ENCODE data around the gene NMRK2. TPM values are rescaled to one million over a fixed set of nuclear protein-coding genes. Genes with fewer than 3 reads are reported as not detected.

NMRK2 gene
- total RNA-seq, 1 donor from 2014 or later = not detected

DNA sequence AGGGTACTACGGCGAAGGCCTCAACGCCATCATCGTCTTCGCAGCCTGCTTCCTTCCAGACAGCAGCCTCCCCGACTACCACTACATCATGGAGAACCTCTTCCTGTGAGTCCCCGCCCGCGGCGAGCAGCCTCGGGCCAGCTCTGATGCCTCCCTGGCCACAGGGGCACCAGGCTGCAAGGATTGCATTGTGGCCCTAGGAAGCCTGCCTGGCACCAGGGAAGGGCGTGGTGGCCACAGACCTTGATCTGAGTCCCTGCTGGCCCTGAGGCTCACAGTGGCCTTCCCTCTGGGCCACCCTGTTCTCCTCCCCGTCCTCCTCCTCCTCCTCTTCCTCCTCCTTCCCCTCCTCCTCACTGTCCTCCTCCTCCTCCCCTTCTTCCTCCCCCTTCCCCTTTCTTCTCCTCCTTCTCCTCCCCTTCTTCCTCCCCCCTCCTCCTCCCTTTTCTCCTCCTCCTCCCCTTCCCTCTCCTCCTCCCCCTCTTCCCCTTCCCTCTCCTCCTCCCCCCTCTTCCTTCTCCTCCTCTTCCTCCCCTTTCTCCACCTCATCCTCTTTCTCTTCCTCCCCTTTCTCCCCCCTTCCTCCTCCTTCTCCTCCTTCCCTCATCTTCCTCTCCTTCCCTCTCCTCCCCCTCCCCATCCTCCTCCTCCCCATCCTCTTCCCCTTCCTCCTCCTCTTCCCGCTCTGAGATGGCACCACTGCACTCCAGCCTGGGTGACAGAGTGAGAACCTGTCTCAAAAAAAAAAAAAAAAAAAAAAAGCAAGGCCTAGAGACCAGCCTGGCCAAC lies 24.4 kb upstream of the NMRK2 start:
- H3K4me3 ChIP-seq = no peak overlapping the region
- TF ChIP-seq, protein P1, sequence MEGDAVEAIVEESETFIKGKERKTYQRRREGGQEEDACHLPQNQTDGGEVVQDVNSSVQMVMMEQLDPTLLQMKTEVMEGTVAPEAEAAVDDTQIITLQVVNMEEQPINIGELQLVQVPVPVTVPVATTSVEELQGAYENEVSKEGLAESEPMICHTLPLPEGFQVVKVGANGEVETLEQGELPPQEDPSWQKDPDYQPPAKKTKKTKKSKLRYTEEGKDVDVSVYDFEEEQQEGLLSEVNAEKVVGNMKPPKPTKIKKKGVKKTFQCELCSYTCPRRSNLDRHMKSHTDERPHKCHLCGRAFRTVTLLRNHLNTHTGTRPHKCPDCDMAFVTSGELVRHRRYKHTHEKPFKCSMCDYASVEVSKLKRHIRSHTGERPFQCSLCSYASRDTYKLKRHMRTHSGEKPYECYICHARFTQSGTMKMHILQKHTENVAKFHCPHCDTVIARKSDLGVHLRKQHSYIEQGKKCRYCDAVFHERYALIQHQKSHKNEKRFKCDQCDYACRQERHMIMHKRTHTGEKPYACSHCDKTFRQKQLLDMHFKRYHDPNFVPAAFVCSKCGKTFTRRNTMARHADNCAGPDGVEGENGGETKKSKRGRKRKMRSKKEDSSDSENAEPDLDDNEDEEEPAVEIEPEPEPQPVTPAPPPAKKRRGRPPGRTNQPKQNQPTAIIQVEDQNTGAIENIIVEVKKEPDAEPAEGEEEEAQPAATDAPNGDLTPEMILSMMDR (IDR thresholded peaks at IDR 0.05) = no peak
- no peak overlapping the region for H3K27ac ChIP-seq
- intact Hi-C loops (cut with DNase I) = no loop called here
- H3K4me1 ChIP-seq = no peaks in the 10 kb centered on the region
- H3K36me3 ChIP-seq = no peaks in the 10 kb centered on the region
- peaks cover 0 to 8% of the 10 kb centered on the region in 2 donors for H3K9me3 ChIP-seq
- DNase-seq (ENCODE audit: low spot score in 2 of 2) = no peak
- H3K27me3 ChIP-seq = no peaks in the 10 kb centered on the region

DNA sequence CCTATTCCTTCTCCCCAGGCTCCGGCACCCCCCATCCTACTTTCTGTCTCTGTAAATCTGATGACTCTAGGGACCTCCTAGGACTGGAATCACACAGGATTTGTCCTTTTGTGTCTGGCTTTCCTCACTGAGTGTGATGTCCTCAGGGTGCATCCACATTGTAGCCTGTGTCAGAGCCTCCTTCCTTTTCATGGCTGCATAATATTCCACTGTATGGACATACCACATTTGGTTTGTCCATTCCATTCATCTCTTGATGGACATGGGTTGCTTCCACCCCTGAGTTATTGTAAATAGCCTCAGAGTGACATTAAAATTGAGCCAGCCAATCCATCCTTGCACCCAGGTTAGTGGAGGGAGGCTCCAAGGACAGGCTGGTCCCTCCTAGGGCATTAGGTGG lies 22.8 kb upstream of the NMRK2 start:
- Histone ChIP-seq H3K4me1 (no peaks in the 10 kb centered on the region), H3K4me3 (no peak overlapping the region), H3K9me3 (peaks cover 0 to 8% of the 10 kb centered on the region in 2 donors), H3K27ac (no peak overlapping the region), H3K27me3 (no peaks in the 10 kb centered on the region), H3K36me3 (no peaks in the 10 kb centered on the region)
- TF ChIP-seq, protein P1 (IDR thresholded peaks at IDR 0.05) = no peak
- intact Hi-C loops (cut with DNase I) = no loop called here
- no peak for DNase-seq (ENCODE audit: low spot score in 2 of 2)

DNA sequence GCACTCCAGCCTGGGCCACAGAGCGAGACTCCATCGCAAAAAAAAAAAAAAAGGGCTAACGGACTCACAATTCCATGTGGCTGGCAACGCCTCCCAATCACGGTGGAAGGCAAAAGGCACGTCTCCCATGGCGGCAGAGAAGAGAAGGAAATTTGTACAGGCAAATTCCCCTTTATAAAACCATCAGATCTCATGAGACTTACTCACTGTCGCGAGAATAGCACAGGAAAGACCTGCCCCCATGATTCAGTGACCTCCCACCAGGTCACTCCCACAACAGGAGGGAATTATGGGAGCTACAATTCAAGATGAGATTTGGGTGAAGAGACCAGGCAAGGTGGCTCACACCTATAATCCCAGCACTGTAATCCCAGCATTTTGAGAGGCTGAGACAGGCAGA lies 18.7 kb upstream of the NMRK2 start:
- intact Hi-C loops (cut with DNase I) = no loop called here
- TF ChIP-seq, protein P1 (IDR thresholded peaks at IDR 0.05) = no peak
- Histone ChIP-seq H3K4me3 (no peak overlapping the region), H3K27me3 (no peaks in the 10 kb centered on the region), H3K36me3 (no peaks in the 10 kb centered on the region), H3K9me3 (peaks cover 0 to 8% of the 10 kb centered on the region in 2 donors), H3K27ac (no peak overlapping the region), H3K4me1 (no peaks in the 10 kb centered on the region)
- DNase-seq (ENCODE audit: low spot score in 2 of 2) = no peak

DNA sequence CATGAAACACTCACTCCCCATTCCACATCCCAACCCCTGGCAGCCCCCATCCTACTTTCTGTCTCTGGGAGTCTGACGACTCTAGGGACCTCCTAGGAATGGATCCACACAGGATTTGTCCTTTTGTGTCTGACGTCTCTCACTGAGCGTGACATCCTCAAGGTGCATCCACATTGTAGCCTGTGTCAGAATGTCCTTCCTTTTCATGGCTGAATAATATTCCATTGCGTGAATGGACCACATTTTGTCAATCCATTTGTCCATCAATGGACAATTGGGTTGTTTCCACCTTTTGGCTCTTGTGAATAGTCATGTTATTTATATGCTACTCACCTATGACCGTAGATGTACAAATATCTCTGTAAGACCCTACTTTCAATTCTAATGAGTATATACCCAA lies 16.8 kb upstream of the NMRK2 start:
- DNase-seq (ENCODE audit: low spot score in 2 of 2) = no peak
- Histone ChIP-seq H3K4me1 (no peaks in the 10 kb centered on the region), H3K27ac (no peak overlapping the region), H3K27me3 (no peaks in the 10 kb centered on the region), H3K4me3 (no peak overlapping the region), H3K9me3 (peaks cover 0 to 3% of the 10 kb centered on the region in 2 donors), H3K36me3 (no peaks in the 10 kb centered on the region)
- intact Hi-C loops (cut with DNase I) = no loop called here
- TF ChIP-seq, protein P1 (IDR thresholded peaks at IDR 0.05) = no peak

DNA sequence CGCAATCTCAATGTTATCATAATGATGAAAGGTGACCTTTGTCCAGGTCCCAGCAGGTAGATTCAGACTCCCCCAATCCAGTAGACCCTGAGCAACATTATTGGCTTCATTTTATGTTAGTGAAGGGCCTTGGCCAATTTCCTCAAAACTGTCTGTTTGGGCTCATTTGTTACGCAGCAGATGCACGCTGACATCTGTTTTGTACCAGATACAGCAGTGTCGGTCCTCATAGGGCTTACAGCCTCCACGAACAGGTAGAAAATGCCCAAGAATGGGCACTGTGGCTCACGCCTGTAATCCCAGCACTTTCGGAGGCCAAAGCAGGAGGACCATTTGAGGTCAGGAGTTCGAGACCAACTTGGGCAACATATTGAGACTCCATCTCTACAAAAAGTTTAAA lies 13.1 kb upstream of the NMRK2 start:
- no peak overlapping the region for H3K4me3 ChIP-seq
- TF ChIP-seq, protein P1 (IDR thresholded peaks at IDR 0.05) = no peak
- no peaks in the 10 kb centered on the region for H3K27me3 ChIP-seq
- no peak for DNase-seq (ENCODE audit: low spot score in 2 of 2)
- peaks cover 0 to 11% of the 10 kb centered on the region in 2 donors for H3K9me3 ChIP-seq
- H3K36me3 ChIP-seq = no peaks in the 10 kb centered on the region
- H3K4me1 ChIP-seq = no peaks in the 10 kb centered on the region
- no peak overlapping the region for H3K27ac ChIP-seq
- intact Hi-C loops (cut with DNase I) = no loop called here

All from ascending aorta (tissue), 2 donors.